MG63 (cell line): Measurements from ENCODE around the gene DIP2A. TPM values are rescaled to one million over a fixed set of nuclear protein-coding genes. Genes with fewer than 3 reads are reported as not detected.

Source experiments
- DNase-seq: peaks from one replicate; pipeline ENCODE4 v3.0.0-alpha.2; 2020
- H3K27me3 ChIP-seq: fragments of 250-450 bp; sonication (Bioruptor Pico); 2 replicates; pipeline ENCODE4 v1.5.1; 2020; ENCODE audit warnings: mild to moderate bottlenecking, moderate library complexity
- H3K36me3 ChIP-seq: fragments of 250-450 bp; sonication (Bioruptor Pico); 2 replicates; pipeline ENCODE4 v1.5.1; 2020; ENCODE audit warnings: mild to moderate bottlenecking, moderate library complexity
- H3K4me3 ChIP-seq: fragments of 250-450 bp; sonication (Bioruptor Pico); 2 replicates; pipeline ENCODE4 v1.5.1; 2020; ENCODE audit warnings: mild to moderate bottlenecking, moderate library complexity
- H3K9me3 ChIP-seq: fragments of 250-450 bp; sonication (Bioruptor Pico); 2 replicates; pipeline ENCODE4 v1.5.1; 2020; ENCODE audit warnings: mild to moderate bottlenecking, moderate library complexity
- total RNA-seq: library from RNA; depleted of rRNA; stranded (reverse); fragments of >200 nt; shearing (Covaris generic); gene quantifications from 2 replicates; pipeline ENCODE4 v1.2.3, GENCODE V29; 2014; ENCODE audit warnings: low replicate concordance

DIP2A gene
- total RNA-seq, 1 experiment from 2014 or later = 15.9 TPM

- Histone ChIP-seq H3K4me3 (no peak overlapping the region), H3K9me3 (no peaks in the 10 kb centered on the region), H3K27me3 (no peaks in the 10 kb centered on the region), H3K36me3 (peaks cover 39% of the 10 kb centered on the region)
- DNase-seq = no peak
Observed at GRCh38 chr21:46486481-46487126, 27.9 kb downstream of the DIP2A start.

- H3K4me3 ChIP-seq = no peak overlapping the region
- H3K36me3 ChIP-seq = peaks cover 54% of the 10 kb centered on the region
- H3K9me3 ChIP-seq = no peaks in the 10 kb centered on the region
- no peak for DNase-seq
- no peaks in the 10 kb centered on the region for H3K27me3 ChIP-seq
Observed at GRCh38 chr21:46489162-46489663, 30.5 kb downstream of the DIP2A start.

GRCh38 chr21:46489800-46490199 is 31.1 kb downstream of the DIP2A start:
- peaks cover 55% of the 10 kb centered on the region for H3K36me3 ChIP-seq
- no peak overlapping the region for H3K4me3 ChIP-seq
- H3K9me3 ChIP-seq = no peaks in the 10 kb centered on the region
- H3K27me3 ChIP-seq = no peaks in the 10 kb centered on the region
- DNase-seq = no peak

GRCh38 chr21:46491553-46491952 is 32.9 kb downstream of the DIP2A start:
- H3K9me3 ChIP-seq = no peaks in the 10 kb centered on the region
- peaks cover 49% of the 10 kb centered on the region for H3K36me3 ChIP-seq
- no peaks in the 10 kb centered on the region for H3K27me3 ChIP-seq
- H3K4me3 ChIP-seq = no peak overlapping the region
- DNase-seq = no peak

- DNase-seq = no peak
- peaks cover 54% of the 10 kb centered on the region for H3K36me3 ChIP-seq
Observed at GRCh38 chr21:46492851-46493250, 34.2 kb downstream of the DIP2A start.

GRCh38 chr21:46493828-46494227 is 35.1 kb downstream of the DIP2A start:
- H3K36me3 ChIP-seq = peaks cover 62% of the 10 kb centered on the region
- H3K4me3 ChIP-seq = no peak overlapping the region
- no peak for DNase-seq
- no peaks in the 10 kb centered on the region for H3K27me3 ChIP-seq
- no peaks in the 10 kb centered on the region for H3K9me3 ChIP-seq

More at GRCh38 chr21:46492851-46493250, 34.2 kb downstream of the DIP2A start:
- H3K27me3 ChIP-seq = no peaks in the 10 kb centered on the region
- no peak overlapping the region for H3K4me3 ChIP-seq
- H3K9me3 ChIP-seq = no peaks in the 10 kb centered on the region

GRCh38 chr21:46498335-46499050 is 39.8 kb downstream of the DIP2A start:
- H3K4me3 ChIP-seq = no peak overlapping the region
- H3K36me3 ChIP-seq = peaks cover 63% of the 10 kb centered on the region
- H3K27me3 ChIP-seq = no peaks in the 10 kb centered on the region
- no peaks in the 10 kb centered on the region for H3K9me3 ChIP-seq
- no peak for DNase-seq

- H3K27me3 ChIP-seq = no peaks in the 10 kb centered on the region
- no peak for DNase-seq
- no peaks in the 10 kb centered on the region for H3K9me3 ChIP-seq
- no peak overlapping the region for H3K4me3 ChIP-seq
- peaks cover 64% of the 10 kb centered on the region for H3K36me3 ChIP-seq
Observed at GRCh38 chr21:46500224-46500861, 41.7 kb downstream of the DIP2A start.

GRCh38 chr21:46503922-46504550 is 45.3 kb downstream of the DIP2A start:
- Histone ChIP-seq H3K27me3 (no peaks in the 10 kb centered on the region), H3K36me3 (peaks cover 50% of the 10 kb centered on the region)
- DNase-seq = no peak

DNA sequence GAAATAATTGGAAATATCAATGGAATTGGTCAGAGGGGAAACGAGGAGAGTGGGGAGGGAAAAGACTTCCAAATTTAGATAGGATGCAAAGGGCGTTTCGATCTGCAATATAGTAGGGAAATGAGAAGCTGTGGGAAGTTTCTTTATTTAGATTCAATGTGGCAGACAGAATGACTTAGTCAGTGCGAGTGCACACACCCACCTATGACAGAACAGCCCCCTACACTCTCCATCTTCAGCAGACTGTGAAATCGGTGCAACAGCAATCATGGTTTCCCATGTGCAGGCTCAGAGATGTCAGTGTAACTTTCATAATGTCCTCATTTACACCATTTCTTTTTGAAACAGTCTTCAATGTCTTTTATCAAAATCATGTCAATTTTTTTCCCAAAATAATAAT is 46.0 kb downstream of the DIP2A start:
- no peaks in the 10 kb centered on the region for H3K9me3 ChIP-seq
- peaks cover 50% of the 10 kb centered on the region for H3K36me3 ChIP-seq
- DNase-seq = no peak

More at GRCh38 chr21:46503922-46504550, 45.3 kb downstream of the DIP2A start:
- no peak overlapping the region for H3K4me3 ChIP-seq
- H3K9me3 ChIP-seq = no peaks in the 10 kb centered on the region

GRCh38 chr21:46507562-46507961 is 48.9 kb downstream of the DIP2A start:
- no peaks in the 10 kb centered on the region for H3K27me3 ChIP-seq
- H3K9me3 ChIP-seq = no peaks in the 10 kb centered on the region
- H3K36me3 ChIP-seq = peaks cover 59% of the 10 kb centered on the region
- no peak for DNase-seq
- no peak overlapping the region for H3K4me3 ChIP-seq

More for the DNA sequence above, 46.0 kb downstream of the DIP2A start:
- Histone ChIP-seq H3K27me3 (no peaks in the 10 kb centered on the region), H3K4me3 (no peak overlapping the region)

DNA sequence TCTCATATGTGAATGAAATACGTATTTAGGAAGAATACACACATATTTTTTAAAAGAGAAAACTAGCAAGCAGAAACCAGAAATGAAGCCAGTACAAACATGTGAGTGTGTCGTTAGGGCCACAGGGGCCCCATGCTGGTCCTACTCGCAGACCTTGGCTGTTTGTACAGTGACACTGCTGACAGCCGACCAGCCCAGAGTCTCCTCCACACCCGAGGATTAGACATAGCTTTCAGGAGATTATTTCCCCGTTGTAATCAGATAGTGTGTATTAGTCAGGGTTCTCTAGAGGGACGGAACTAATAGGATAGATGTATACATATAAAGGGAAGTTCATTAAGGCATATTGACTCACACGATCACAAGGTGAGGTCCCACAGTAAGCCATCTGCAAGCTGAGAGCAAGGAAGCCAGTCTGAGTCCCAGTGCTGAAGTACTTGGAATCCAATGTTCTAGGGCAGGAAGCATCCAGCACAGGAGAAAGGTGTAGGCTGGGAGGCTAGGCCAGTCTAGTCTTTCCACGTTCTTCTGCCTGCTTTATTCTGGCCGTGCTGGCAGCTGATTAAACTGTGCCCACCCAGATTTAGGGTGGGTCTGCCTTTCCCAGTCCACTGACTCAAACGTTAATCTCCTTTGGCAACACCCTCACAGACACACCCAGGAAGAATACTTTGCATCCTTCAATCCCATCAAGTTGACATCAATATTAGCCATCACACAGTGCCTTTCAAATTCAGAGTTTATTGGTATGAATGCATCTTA is 51.2 kb downstream of the DIP2A start:
- no peaks in the 10 kb centered on the region for H3K27me3 ChIP-seq
- DNase-seq = no peak
- H3K4me3 ChIP-seq = no peak overlapping the region
- peaks cover 62% of the 10 kb centered on the region for H3K36me3 ChIP-seq
- H3K9me3 ChIP-seq = peaks cover 2% of the 10 kb centered on the region; the same call in 1 of the 2 replicates

DNA sequence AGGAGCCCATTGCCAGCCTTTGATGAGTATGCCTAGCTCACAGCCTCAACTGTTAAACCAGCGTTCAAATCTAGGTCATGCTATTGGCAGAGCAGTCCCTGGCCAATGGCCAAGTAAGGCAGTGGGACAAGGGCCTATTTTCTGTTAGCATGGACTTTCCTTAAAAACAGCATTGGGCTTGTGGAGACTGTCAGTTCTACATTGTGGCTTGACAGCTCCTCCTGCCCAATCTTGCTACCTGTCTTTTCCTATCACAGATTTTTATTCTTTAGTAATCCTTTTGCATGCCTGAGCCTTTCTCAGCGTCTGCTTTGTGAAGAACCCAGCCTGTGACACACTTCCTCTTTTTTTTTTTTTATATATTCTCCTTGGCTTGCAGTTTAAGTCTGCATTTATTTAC is 56.4 kb downstream of the DIP2A start:
- DNase-seq = no peak
- no peak overlapping the region for H3K4me3 ChIP-seq
- H3K9me3 ChIP-seq = peaks cover 13% of the 10 kb centered on the region
- no peaks in the 10 kb centered on the region for H3K27me3 ChIP-seq
- H3K36me3 ChIP-seq = peaks cover 71% of the 10 kb centered on the region

DNA sequence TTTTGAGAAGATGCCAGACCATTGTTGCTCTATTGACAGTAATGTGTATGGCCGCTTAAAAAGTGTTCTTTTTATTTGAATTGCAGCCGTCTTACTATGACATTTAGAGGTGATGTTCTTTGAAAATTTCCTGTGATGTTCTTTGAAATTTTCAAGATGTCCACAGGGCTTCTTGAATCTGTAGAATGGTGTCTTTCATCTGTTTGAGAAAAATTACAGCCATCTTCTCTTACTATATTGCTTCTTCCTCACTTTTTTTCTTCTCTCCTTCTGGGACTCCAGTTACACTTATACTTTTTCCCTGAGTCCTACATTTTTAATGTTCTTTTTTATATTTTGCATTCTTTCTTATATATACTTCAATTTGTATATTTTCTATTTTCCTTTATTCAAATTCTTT is 57.4 kb downstream of the DIP2A start:
- Histone ChIP-seq H3K27me3 (no peaks in the 10 kb centered on the region), H3K9me3 (peaks cover 13% of the 10 kb centered on the region), H3K4me3 (no peak overlapping the region), H3K36me3 (peaks cover 69% of the 10 kb centered on the region)
- DNase-seq = no peak

- H3K9me3 ChIP-seq = peaks cover 13% of the 10 kb centered on the region
- H3K36me3 ChIP-seq = peaks cover 62% of the 10 kb centered on the region
- no peaks in the 10 kb centered on the region for H3K27me3 ChIP-seq
- no peak overlapping the region for H3K4me3 ChIP-seq
- no peak for DNase-seq
Observed at GRCh38 chr21:46517361-46517760, 58.7 kb downstream of the DIP2A start.

- H3K9me3 ChIP-seq = peaks cover 13% of the 10 kb centered on the region
- no peak for DNase-seq
- H3K4me3 ChIP-seq = no peak overlapping the region
- no peaks in the 10 kb centered on the region for H3K27me3 ChIP-seq
- H3K36me3 ChIP-seq = peaks cover 53% of the 10 kb centered on the region
Observed at GRCh38 chr21:46518983-46519583, 60.4 kb downstream of the DIP2A start.
